Activated CD4-positive, alpha-beta T cell treated with anti-CD3 and anti-CD28 coated beads for 36 hours (primary cell): ENCODE data around the gene SUSD6. TPM values are rescaled to one million over a fixed set of nuclear protein-coding genes. Genes with fewer than 3 reads are reported as not detected.

Experiments
- ATAC-seq: fragments of 200-7000 bp; cut with Tn5 transposase; one replicate; pipeline ENCODE4 v1.10.0; 2021; ENCODE audit warnings: mild to moderate bottlenecking, moderate library complexity
- CTCF ChIA-PET: fragments of 350-600 bp; sonication (Branson Sonifier 250); formaldehyde crosslinking; loops from one replicate; lab custom pipeline; 2021; ENCODE audit warnings: antibody characterized with exemption; lab: Charles Lee
- POLR2A ChIA-PET: fragments of 350-600 bp; sonication (Branson Sonifier 250); formaldehyde crosslinking; loops from one replicate; lab custom pipeline; 2021; ENCODE audit warnings: antibody characterized with exemption, inconsistent platforms; lab: Charles Lee
- DNase-seq: peaks from one replicate; pipeline ENCODE4 v3.0.0-alpha.2; 2020
- H3K27ac Mint-ChIP-seq: one replicate; pipeline ENCODE4 v1.8.0; 2021; ENCODE audit warnings: mixed read lengths
- H3K27me3 Mint-ChIP-seq: one replicate; pipeline ENCODE4 v1.8.0; 2021; ENCODE audit warnings: mixed read lengths
- H3K36me3 Mint-ChIP-seq: one replicate; pipeline ENCODE4 v1.8.0; 2021; ENCODE audit warnings: low read depth, mixed read lengths
- H3K4me1 Mint-ChIP-seq: one replicate; pipeline ENCODE4 v1.8.0; 2021; ENCODE audit warnings: mixed read lengths
- H3K4me3 Mint-ChIP-seq: one replicate; pipeline ENCODE4 v1.8.0; 2021; ENCODE audit warnings: mild to moderate bottlenecking, moderate library complexity, mixed read lengths
- H3K9me3 Mint-ChIP-seq: one replicate; pipeline ENCODE4 v1.8.0; 2021; ENCODE audit warnings: low read depth, mixed read lengths
- intact Hi-C, 2 experiments: fragments of 100-400 bp; cut with DNase I in 1 of 2; cut with micrococcal nuclease in 1 of 2; formaldehyde crosslinking; loops; one replicate each; pipeline versions ENCODE4 v1.14.2 to v1.15.1; 2022 to 2024; cut with DNase I, micrococcal nuclease
- total RNA-seq, 2 experiments: library from RNA; stranded (reverse); gene quantifications; one replicate each; pipeline ENCODE4 v1.2.3, GENCODE V29; 2021

Gene SUSD6
- 10 to 100 TPM; 57.9 to 59.3 TPM for total RNA-seq

GRCh38 chr14:69611172-69612013, at the start of gene SUSD6:
SUSD6 (plus strand) TSS chr14:69611596; CDS start chr14:69658593, 46,997 bp downstream.
- ATAC-seq: peak; percentile 74

GRCh38 chr14:69561893-69562292, 49.5 kb upstream of the SUSD6 start:
- intact Hi-C loops: no loop called here
- Mint-ChIP-seq H3K4me3 (no peak overlapping the region), H3K27me3 (peaks cover 33% of the 10 kb centered on the region), H3K36me3 (no peaks in the 10 kb centered on the region), H3K4me1 (no peaks in the 10 kb centered on the region), H3K27ac (no peak overlapping the region), H3K9me3 (no peaks in the 10 kb centered on the region)
- POLR2A ChIA-PET: no interaction called here
- CTCF ChIA-PET: interaction anchor here (1.0 to 1.6 kb wide), 2 partner anchors 8 to 12 kb away, joined by 3 to 4 read pairs; no protein-coding TSS in a partner anchor
- ATAC-seq (no peak), DNase-seq (no peak)

More at GRCh38 chr14:69611172-69612013, at the start of gene SUSD6:
- intact Hi-C loops: loop anchor here (1.0 to 10.0 kb wide), 12 partner anchors 14 to 1711 kb away; partner anchors contain the start of genes SRSF5 (in 2 of the 2), ERH (in 1 of the 2), SIPA1L1 (in 1 of the 2) and SLC39A9 (in 1 of the 2)
- Mint-ChIP-seq H3K9me3 (no peaks in the 10 kb centered on the region), H3K4me3 (peak within 1 kb of the TSS; percentile 87), H3K4me1 (peaks cover 48% of the 10 kb centered on the region), H3K36me3 (peaks cover 32% of the 10 kb centered on the region), H3K27me3 (no peaks in the 10 kb centered on the region), H3K27ac (peak within 1 kb of the TSS; percentile 99)
- ChIA-PET POLR2A (interaction anchor here (0.5 to 1.5 kb wide), 3 partner anchors 27 to 132 kb away, joined by 3 to 5 read pairs (median 3); no protein-coding TSS in a partner anchor), CTCF (interaction anchor here (0.6 to 1.5 kb wide), 11 partner anchors 23 to 116 kb away, joined by 3 to 5 read pairs (median 3); no protein-coding TSS in a partner anchor)
- DNase-seq: peak; percentile 95

GRCh38 chr14:69567563-69567962, 43.8 kb upstream of the SUSD6 start:
- Mint-ChIP-seq H3K36me3 (no peaks in the 10 kb centered on the region), H3K4me1 (peaks cover 2% of the 10 kb centered on the region), H3K9me3 (no peaks in the 10 kb centered on the region), H3K4me3 (no peak overlapping the region), H3K27me3 (peaks cover 49% of the 10 kb centered on the region), H3K27ac (no peak overlapping the region)
- POLR2A ChIA-PET: no interaction called here
- CTCF ChIA-PET: interaction anchor here (0.6 to 0.9 kb wide), 2 partner anchors 9 to 1855 kb away, joined by 3 to 5 read pairs; no protein-coding TSS in a partner anchor
- ATAC-seq (no peak), DNase-seq (no peak)
- intact Hi-C loops: no loop called here

- ChIA-PET CTCF (interaction anchor here (1.1 to 1.2 kb wide), 2 partner anchors 8 to 10 kb away, joined by 3 read pairs; no protein-coding TSS in a partner anchor), POLR2A (no interaction called here)
- no peak overlapping the region for H3K27ac Mint-ChIP-seq
- no peaks in the 10 kb centered on the region for H3K36me3 Mint-ChIP-seq
- DNase-seq (no peak), ATAC-seq (no peak)
- peaks cover 52% of the 10 kb centered on the region for H3K27me3 Mint-ChIP-seq
- no peaks in the 10 kb centered on the region for H3K9me3 Mint-ChIP-seq
- peaks cover 10% of the 10 kb centered on the region for H3K4me1 Mint-ChIP-seq
- no peak overlapping the region for H3K4me3 Mint-ChIP-seq
- intact Hi-C loops: loop anchor here (5.0 to 10.0 kb wide), 4 partner anchors 93 to 455 kb away; partner anchors contain the start of gene GALNT16 (in 1 of the 2)
Measured at GRCh38 chr14:69569859-69570258, 41.5 kb upstream of the SUSD6 start.

GRCh38 chr14:69570836-69571330, 40.5 kb upstream of the SUSD6 start:
- H3K27ac Mint-ChIP-seq: no peak overlapping the region
- no peaks in the 10 kb centered on the region for H3K9me3 Mint-ChIP-seq
- ATAC-seq (no peak), DNase-seq (no peak)
- CTCF ChIA-PET: interaction anchor here (0.6 to 2.2 kb wide), 8 partner anchors 9 to 419 kb away, joined by 3 to 12 read pairs (median 4); no protein-coding TSS in a partner anchor
- H3K36me3 Mint-ChIP-seq: no peaks in the 10 kb centered on the region
- H3K27me3 Mint-ChIP-seq: peaks cover 53% of the 10 kb centered on the region
- H3K4me3 Mint-ChIP-seq: no peak overlapping the region
- intact Hi-C loops: loop anchor here (5.0 to 10.0 kb wide), 4 partner anchors 94 to 454 kb away; partner anchors contain the start of gene GALNT16 (in 1 of the 2)
- POLR2A ChIA-PET: no interaction called here
- H3K4me1 Mint-ChIP-seq: peaks cover 10% of the 10 kb centered on the region

- H3K4me3 Mint-ChIP-seq: no peak overlapping the region
- ATAC-seq (no peak), DNase-seq (peak; percentile 12)
- H3K27me3 Mint-ChIP-seq: peaks cover 56% of the 10 kb centered on the region
- H3K4me1 Mint-ChIP-seq: peaks cover 10% of the 10 kb centered on the region
- no peaks in the 10 kb centered on the region for H3K9me3 Mint-ChIP-seq
- H3K36me3 Mint-ChIP-seq: no peaks in the 10 kb centered on the region
- ChIA-PET CTCF (interaction anchor here (0.6 to 2.2 kb wide), 15 partner anchors 8 to 420 kb away, joined by 3 to 12 read pairs (median 4); no protein-coding TSS in a partner anchor), POLR2A (interaction anchor here (1.0 kb wide), 1 partner anchor 23 kb away, joined by 4 read pairs; no protein-coding TSS in a partner anchor)
- intact Hi-C loops: loop anchor here (5.0 to 10.0 kb wide), 4 partner anchors 94 to 453 kb away; partner anchors contain the start of gene GALNT16 (in 1 of the 2)
- no peak overlapping the region for H3K27ac Mint-ChIP-seq
Measured at GRCh38 chr14:69571449-69572029, 39.9 kb upstream of the SUSD6 start.

- ATAC-seq (peak; percentile 39), DNase-seq (peak; percentile 36)
- H3K9me3 Mint-ChIP-seq: no peaks in the 10 kb centered on the region
- H3K36me3 Mint-ChIP-seq: no peaks in the 10 kb centered on the region
- ChIA-PET POLR2A (interaction anchor here (1.0 kb wide), 1 partner anchor 24 kb away, joined by 4 read pairs; no protein-coding TSS in a partner anchor), CTCF (interaction anchor here (0.6 to 2.2 kb wide), 14 partner anchors 9 to 330 kb away, joined by 3 to 12 read pairs (median 4); no protein-coding TSS in a partner anchor)
- H3K4me1 Mint-ChIP-seq: peaks cover 10% of the 10 kb centered on the region
- intact Hi-C loops: loop anchor here (5.0 to 10.0 kb wide), 4 partner anchors 95 to 453 kb away; partner anchors contain the start of gene GALNT16 (in 1 of the 2)
- H3K27me3 Mint-ChIP-seq: peaks cover 54% of the 10 kb centered on the region
- H3K4me3 Mint-ChIP-seq: peak overlapping the region; percentile 16
- H3K27ac Mint-ChIP-seq: no peak overlapping the region
Measured at GRCh38 chr14:69572030-69572840, 39.2 kb upstream of the SUSD6 start.

- peaks cover 50% of the 10 kb centered on the region for H3K27me3 Mint-ChIP-seq
- ATAC-seq (no peak), DNase-seq (no peak)
- H3K4me1 Mint-ChIP-seq: peaks cover 10% of the 10 kb centered on the region
- H3K36me3 Mint-ChIP-seq: no peaks in the 10 kb centered on the region
- H3K27ac Mint-ChIP-seq: no peak overlapping the region
- H3K4me3 Mint-ChIP-seq: no peak overlapping the region
- intact Hi-C loops: loop anchor here (5.0 to 10.0 kb wide), 4 partner anchors 95 to 452 kb away; partner anchors contain the start of gene GALNT16 (in 1 of the 2)
- ChIA-PET POLR2A (interaction anchor here (1.0 kb wide), 1 partner anchor 25 kb away, joined by 4 read pairs; no protein-coding TSS in a partner anchor), CTCF (interaction anchor here (1.0 to 2.2 kb wide), 6 partner anchors 12 to 330 kb away, joined by 4 to 12 read pairs (median 5); no protein-coding TSS in a partner anchor)
- no peaks in the 10 kb centered on the region for H3K9me3 Mint-ChIP-seq
Measured at GRCh38 chr14:69572841-69573135, 38.6 kb upstream of the SUSD6 start.

- Mint-ChIP-seq H3K4me3 (peak overlapping the region; percentile 26), H3K36me3 (no peaks in the 10 kb centered on the region), H3K27ac (no peak overlapping the region), H3K9me3 (no peaks in the 10 kb centered on the region), H3K4me1 (peaks cover 10% of the 10 kb centered on the region), H3K27me3 (peaks cover 46% of the 10 kb centered on the region)
- DNase-seq (no peak), ATAC-seq (no peak)
- CTCF ChIA-PET: interaction anchor here (1.0 to 2.2 kb wide), 12 partner anchors 11 to 331 kb away, joined by 3 to 14 read pairs (median 5); no protein-coding TSS in a partner anchor
- intact Hi-C loops: loop anchor here (5.0 to 10.0 kb wide), 4 partner anchors 96 to 451 kb away; partner anchors contain the start of gene GALNT16 (in 1 of the 2)
- POLR2A ChIA-PET: no interaction called here
Measured at GRCh38 chr14:69573205-69573830, 38.1 kb upstream of the SUSD6 start.
